ENCODE data around the gene KRT5. TPM values are rescaled to one million over a fixed set of nuclear protein-coding genes. Genes with fewer than 3 reads are reported as not detected.

The KRT5 gene
- total and polyA plus RNA-seq, 2 of the 13 experiments (the other 11 are each of a cell fraction or from before 2014, with no cell fraction given) = 0.08 TPM; not detected in 1

- Histone ChIP-seq H3K9me3 (ENCODE audit: low read length) (peaks cover 11% of the 10 kb centered on the region), H2AFZ (ENCODE audit: low read length) (no peak overlapping the region), H3K79me2 (ENCODE audit: insufficient read depth, low read length) (no peaks in the 10 kb centered on the region), H3K36me3 (replicated peaks in 1 of 2; ENCODE audit: control insufficient read depth in 1 of 2, insufficient read depth in 2 of 2, low read length in 2 of 2) (no peaks in the 10 kb centered on the region), H3K9ac (ENCODE audit: insufficient read depth, low read depth, low read length) (no peak overlapping the region), H3K27ac (ENCODE audit: extremely low read length, insufficient read depth, low read length) (no peak overlapping the region), H3K4me1 (ENCODE audit: insufficient read depth, low read length) (no peaks in the 10 kb centered on the region), H3K27me3 (ENCODE audit: control insufficient read depth in 1 of 2, insufficient read depth in 2 of 2, low read length in 2 of 2) (no peaks in the 10 kb centered on the region; a peak in 2 of 5 replicates), H3K4me3 (replicated peaks in 1 of 3; ENCODE audit: insufficient read depth in 1 of 3, low read depth in 2 of 3, low read length in 3 of 3) (no peak overlapping the region), H3K4me2 (ENCODE audit: low read depth, low read length) (no peak overlapping the region), H4K20me1 (ENCODE audit: insufficient read depth, low read length) (no peaks in the 10 kb centered on the region)
- POLR2A ChIA-PET = no interaction called here
- no TSS peak for BruUV-seq (replicated peaks)
- TF ChIP-seq NFE2L2 (IDR thresholded peaks at IDR 0.05; ENCODE audit: low read length) (no peak), ZNF34 (CRISPR knock-in tag; IDR thresholded peaks at IDR 0.05; ENCODE audit: borderline replicate concordance) (no peak), ZFAT (CRISPR knock-in tag; conservative IDR thresholded peaks at IDR 0.05) (no peak), ATF1 (CRISPR knock-in tag; IDR thresholded peaks at IDR 0.05) (no peak)
- CTCF ChIA-PET (ENCODE audit: low intra/inter-chr PET ratio, low total read pairs) = no interaction called here
- ATAC-seq (no peak), FAIRE-seq (no peak), DNase-seq (ENCODE audit: low spot score) (no peak)
- in situ Hi-C loops (cut with HindIII; ENCODE audit: extremely low pct_ligation_motif_present, low pct_unique_long_range_greater_than_20kb) = no loop called here
- intact Hi-C loops (cut with micrococcal nuclease; ENCODE audit: unreplicated experiment) = no loop called here
- 86% methylated on average over 1 of the region's 1 CpG for WGBS (ENCODE audit: low lambda C conversion rate)
These were observed 4.9 kb downstream of the KRT5 start for GRCh38 chr12:52515319-52515646.

- in situ Hi-C loops (cut with HindIII; ENCODE audit: extremely low pct_ligation_motif_present, low pct_unique_long_range_greater_than_20kb) = no loop called here
- intact Hi-C loops (cut with micrococcal nuclease; ENCODE audit: unreplicated experiment) = no loop called here
- CTCF ChIA-PET (ENCODE audit: low intra/inter-chr PET ratio, low total read pairs) = no interaction called here
- ATAC-seq = no peak
- no peak for FAIRE-seq
- H3K4me2 ChIP-seq (ENCODE audit: low read depth, low read length) = no peak overlapping the region
- H3K36me3 ChIP-seq (replicated peaks in 1 of 2; ENCODE audit: control insufficient read depth in 1 of 2, insufficient read depth in 2 of 2, low read length in 2 of 2) = no peaks in the 10 kb centered on the region
- no TSS peak for BruUV-seq (replicated peaks)
- POLR2A ChIA-PET = no interaction called here
- H3K27ac ChIP-seq (ENCODE audit: extremely low read length, insufficient read depth, low read length) = no peak overlapping the region
- DNase-seq (ENCODE audit: low spot score) = no peak
- no peaks in the 10 kb centered on the region for H3K79me2 ChIP-seq (ENCODE audit: insufficient read depth, low read length)
- no peaks in the 10 kb centered on the region for H3K4me1 ChIP-seq (ENCODE audit: insufficient read depth, low read length)
- H4K20me1 ChIP-seq (ENCODE audit: insufficient read depth, low read length) = no peaks in the 10 kb centered on the region
- H3K9me3 ChIP-seq (ENCODE audit: low read length) = peaks cover 14% of the 10 kb centered on the region
- H2AFZ ChIP-seq (ENCODE audit: low read length) = no peak overlapping the region
- no peak overlapping the region for H3K9ac ChIP-seq (ENCODE audit: insufficient read depth, low read depth, low read length)
- WGBS (ENCODE audit: low lambda C conversion rate) = 68% methylated on average over 9 of the region's 14 CpGs
- no peak for TF ChIP-seq RBM39 (IDR thresholded peaks at IDR 0.05; ENCODE audit: low read depth, low read length, poor library complexity, severe bottlenecking)
- H3K4me3 ChIP-seq (replicated peaks in 1 of 3; ENCODE audit: insufficient read depth in 1 of 3, low read depth in 2 of 3, low read length in 3 of 3) = no peak overlapping the region
- H3K27me3 ChIP-seq (ENCODE audit: control insufficient read depth in 1 of 2, insufficient read depth in 2 of 2, low read length in 2 of 2) = no peaks in the 10 kb centered on the region; a peak in 2 of 5 replicates
These were observed 5.5 kb downstream of the KRT5 start for GRCh38 chr12:52514471-52515318.
